Measurements from ENCODE around the gene ANP32A. TPM values are rescaled to one million over a fixed set of nuclear protein-coding genes. Genes with fewer than 3 reads are reported as not detected.
A peak's percentile ranks its signal among the peaks of the same experiment; 100 is the strongest.

Gene ANP32A
- polyA plus RNA-seq, 1 donor (not counting 4 experiments of a cell fraction or from before 2014, with no cell fraction given) = 93.6 TPM

DNA sequence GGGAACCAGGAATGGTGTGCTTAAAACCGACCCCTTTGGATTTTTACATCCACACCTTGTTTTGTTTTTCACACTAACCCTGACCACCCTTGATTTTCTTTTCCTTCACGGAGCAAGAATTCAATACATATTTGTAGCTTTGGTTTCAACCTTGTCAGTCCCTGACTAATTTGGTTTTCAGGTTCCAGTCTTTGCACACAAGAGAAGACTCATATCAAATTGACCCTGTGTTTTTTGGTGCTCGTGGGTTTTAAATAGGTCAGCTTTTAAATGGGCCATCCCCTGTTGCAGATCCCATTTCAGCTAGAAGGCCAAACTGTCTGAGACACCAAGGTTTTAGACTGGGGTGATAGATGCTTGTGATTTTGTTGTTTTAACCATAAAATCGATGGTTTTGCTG lies 26.4 kb downstream of the ANP32A start:
- Histone ChIP-seq H3K9me1 (ENCODE audit: control insufficient read depth, extremely low read depth, insufficient read depth, low read length) (peaks cover 2% of the 10 kb centered on the region), H3K4me3 (ENCODE audit: control insufficient read depth in 2 of 3, extremely low read depth in 1 of 3, insufficient read depth in 2 of 3, low read depth in 1 of 3, low read length in 3 of 3) (no peak overlapping the region), H3K4me2 (ENCODE audit: control insufficient read depth, extremely low read depth, insufficient read depth, low read depth, low read length) (peak overlapping the region; percentile 93), H3K4me1 (ENCODE audit: control insufficient read depth, extremely low read depth, insufficient read depth, low read length) (peaks cover 30% of the 10 kb centered on the region), H3K79me2 (ENCODE audit: control insufficient read depth, insufficient read depth, low read length) (peaks cover 80% of the 10 kb centered on the region), H3K9me3 (ENCODE audit: control insufficient read depth, low read depth, low read length) (no peaks in the 10 kb centered on the region), H3K36me3 (ENCODE audit: control insufficient read depth in 2 of 2, extremely low read depth in 1 of 2, insufficient read depth in 2 of 2, low read length in 2 of 2) (peaks cover 1 to 4% of the 10 kb centered on the region in 2 experiments), H4K20me1 (ENCODE audit: control insufficient read depth, extremely low read depth, insufficient read depth, low read length) (peaks cover 4% of the 10 kb centered on the region), H3K27me3 (ENCODE audit: control insufficient read depth, extremely low read depth, insufficient read depth, low read length) (no peaks in the 10 kb centered on the region), H3K27ac (ENCODE audit: control insufficient read depth, insufficient read depth, low read length) (peak overlapping the region; percentile 56), H3K9ac (ENCODE audit: control insufficient read depth, extremely low read depth, insufficient read depth, low read length) (no peak overlapping the region), H2AFZ (ENCODE audit: control insufficient read depth, low read length) (no peak overlapping the region)
- dilution Hi-C loops (cut with MboI; ENCODE audit: extremely low pct_ligation_motif_present, low sequenced_read_pairs) = no loop called here
- DNase-seq (ENCODE audit: low read depth, low spot score) = no peak
- no peak for FAIRE-seq
- no peak for TF ChIP-seq EZH2 (IDR thresholded peaks at IDR 0.05; ENCODE audit: low read length)
- TF ChIP-seq, protein P1, sequence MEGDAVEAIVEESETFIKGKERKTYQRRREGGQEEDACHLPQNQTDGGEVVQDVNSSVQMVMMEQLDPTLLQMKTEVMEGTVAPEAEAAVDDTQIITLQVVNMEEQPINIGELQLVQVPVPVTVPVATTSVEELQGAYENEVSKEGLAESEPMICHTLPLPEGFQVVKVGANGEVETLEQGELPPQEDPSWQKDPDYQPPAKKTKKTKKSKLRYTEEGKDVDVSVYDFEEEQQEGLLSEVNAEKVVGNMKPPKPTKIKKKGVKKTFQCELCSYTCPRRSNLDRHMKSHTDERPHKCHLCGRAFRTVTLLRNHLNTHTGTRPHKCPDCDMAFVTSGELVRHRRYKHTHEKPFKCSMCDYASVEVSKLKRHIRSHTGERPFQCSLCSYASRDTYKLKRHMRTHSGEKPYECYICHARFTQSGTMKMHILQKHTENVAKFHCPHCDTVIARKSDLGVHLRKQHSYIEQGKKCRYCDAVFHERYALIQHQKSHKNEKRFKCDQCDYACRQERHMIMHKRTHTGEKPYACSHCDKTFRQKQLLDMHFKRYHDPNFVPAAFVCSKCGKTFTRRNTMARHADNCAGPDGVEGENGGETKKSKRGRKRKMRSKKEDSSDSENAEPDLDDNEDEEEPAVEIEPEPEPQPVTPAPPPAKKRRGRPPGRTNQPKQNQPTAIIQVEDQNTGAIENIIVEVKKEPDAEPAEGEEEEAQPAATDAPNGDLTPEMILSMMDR (optimal IDR thresholded peaks at IDR 0.05 in 1 of 3, IDR thresholded peaks at IDR 0.05 in 1 of 3, conservative IDR thresholded peaks at IDR 0.05 in 1 of 3; ENCODE audit: extremely low read depth in 1 of 3, insufficient read depth in 2 of 3, low read length in 3 of 3) = no peak

DNA sequence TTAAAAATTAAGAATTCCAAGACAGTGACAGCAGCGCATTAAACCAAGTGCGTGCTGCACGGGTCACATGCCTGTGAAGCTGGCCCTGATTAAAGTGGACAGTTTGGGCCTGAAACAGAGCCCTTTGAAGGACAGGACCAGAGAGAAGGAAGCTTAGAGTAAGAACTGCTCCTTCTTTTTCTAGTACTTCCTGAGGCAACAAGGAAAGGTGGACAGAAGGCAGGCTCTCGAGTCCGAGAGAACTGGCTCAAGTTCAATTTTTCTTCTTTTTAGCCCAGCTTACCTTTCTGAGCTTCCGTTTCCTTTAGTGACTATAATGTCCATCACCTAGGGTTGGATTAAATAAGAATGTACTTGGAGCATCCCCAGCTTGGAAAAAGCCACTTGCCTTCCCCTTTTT lies 26.9 kb downstream of the ANP32A start:
- H3K27ac ChIP-seq (ENCODE audit: control insufficient read depth, insufficient read depth, low read length) = peak overlapping the region; percentile 17
- dilution Hi-C loops (cut with MboI; ENCODE audit: extremely low pct_ligation_motif_present, low sequenced_read_pairs) = no loop called here
- peaks cover 78% of the 10 kb centered on the region for H3K79me2 ChIP-seq (ENCODE audit: control insufficient read depth, insufficient read depth, low read length)
- peaks cover 0 to 1% of the 10 kb centered on the region in 2 experiments for H3K36me3 ChIP-seq (ENCODE audit: control insufficient read depth in 2 of 2, extremely low read depth in 1 of 2, insufficient read depth in 2 of 2, low read length in 2 of 2)
- H4K20me1 ChIP-seq (ENCODE audit: control insufficient read depth, extremely low read depth, insufficient read depth, low read length) = peaks cover 4% of the 10 kb centered on the region
- H2AFZ ChIP-seq (ENCODE audit: control insufficient read depth, low read length) = no peak overlapping the region
- TF ChIP-seq EZH2 (IDR thresholded peaks at IDR 0.05; ENCODE audit: low read length) = no peak
- TF ChIP-seq, protein P1 (optimal IDR thresholded peaks at IDR 0.05 in 1 of 3, IDR thresholded peaks at IDR 0.05 in 1 of 3, conservative IDR thresholded peaks at IDR 0.05 in 1 of 3; ENCODE audit: extremely low read depth in 1 of 3, insufficient read depth in 2 of 3, low read length in 3 of 3) = no peak
- H3K9me1 ChIP-seq (ENCODE audit: control insufficient read depth, extremely low read depth, insufficient read depth, low read length) = peaks cover 2% of the 10 kb centered on the region
- no peak overlapping the region for H3K9ac ChIP-seq (ENCODE audit: control insufficient read depth, extremely low read depth, insufficient read depth, low read length)
- H3K9me3 ChIP-seq (ENCODE audit: control insufficient read depth, low read depth, low read length) = no peaks in the 10 kb centered on the region
- FAIRE-seq = no peak
- no peak for DNase-seq (ENCODE audit: low read depth, low spot score)
- peaks cover 30% of the 10 kb centered on the region for H3K4me1 ChIP-seq (ENCODE audit: control insufficient read depth, extremely low read depth, insufficient read depth, low read length)
- no peak overlapping the region for H3K4me3 ChIP-seq (ENCODE audit: control insufficient read depth in 2 of 3, extremely low read depth in 1 of 3, insufficient read depth in 2 of 3, low read depth in 1 of 3, low read length in 3 of 3)
- H3K27me3 ChIP-seq (ENCODE audit: control insufficient read depth, extremely low read depth, insufficient read depth, low read length) = no peaks in the 10 kb centered on the region
- peak overlapping the region; percentile 35 for H3K4me2 ChIP-seq (ENCODE audit: control insufficient read depth, extremely low read depth, insufficient read depth, low read depth, low read length)
